Measurements from ENCODE around the gene C1orf146. TPM values are rescaled to one million over a fixed set of nuclear protein-coding genes. Genes with fewer than 3 reads are reported as not detected.

C1orf146 gene
- total RNA-seq, 4 donors from 2014 or later, result not detected

DNA sequence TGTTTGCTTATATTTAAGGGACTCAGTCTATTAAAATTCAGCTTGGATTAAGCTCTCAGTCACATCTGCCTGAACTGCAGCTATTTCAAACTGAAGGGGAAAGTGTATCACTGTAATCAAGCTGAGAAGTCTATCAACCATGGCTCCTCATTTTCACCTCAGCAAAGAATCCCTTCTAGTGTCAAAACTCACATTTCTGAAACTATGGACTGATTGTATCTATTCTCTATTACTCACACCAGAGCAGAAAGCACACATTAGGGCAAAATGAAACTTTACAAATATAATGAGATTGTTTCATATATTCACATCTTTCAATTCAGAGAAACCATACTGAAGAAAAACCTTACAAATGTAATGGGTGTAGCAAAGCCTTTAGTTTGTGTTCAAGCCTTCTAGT, 14.6 kb upstream of the C1orf146 start:
- ATAC-seq, result no peak
- TF ChIP-seq EP300 (IDR thresholded peaks at IDR 0.05) (no peak), POLR2A (IDR thresholded peaks at IDR 0.05) (no peak), POLR2AphosphoS5 (IDR thresholded peaks at IDR 0.05) (no peak)
- TF ChIP-seq, protein P1, sequence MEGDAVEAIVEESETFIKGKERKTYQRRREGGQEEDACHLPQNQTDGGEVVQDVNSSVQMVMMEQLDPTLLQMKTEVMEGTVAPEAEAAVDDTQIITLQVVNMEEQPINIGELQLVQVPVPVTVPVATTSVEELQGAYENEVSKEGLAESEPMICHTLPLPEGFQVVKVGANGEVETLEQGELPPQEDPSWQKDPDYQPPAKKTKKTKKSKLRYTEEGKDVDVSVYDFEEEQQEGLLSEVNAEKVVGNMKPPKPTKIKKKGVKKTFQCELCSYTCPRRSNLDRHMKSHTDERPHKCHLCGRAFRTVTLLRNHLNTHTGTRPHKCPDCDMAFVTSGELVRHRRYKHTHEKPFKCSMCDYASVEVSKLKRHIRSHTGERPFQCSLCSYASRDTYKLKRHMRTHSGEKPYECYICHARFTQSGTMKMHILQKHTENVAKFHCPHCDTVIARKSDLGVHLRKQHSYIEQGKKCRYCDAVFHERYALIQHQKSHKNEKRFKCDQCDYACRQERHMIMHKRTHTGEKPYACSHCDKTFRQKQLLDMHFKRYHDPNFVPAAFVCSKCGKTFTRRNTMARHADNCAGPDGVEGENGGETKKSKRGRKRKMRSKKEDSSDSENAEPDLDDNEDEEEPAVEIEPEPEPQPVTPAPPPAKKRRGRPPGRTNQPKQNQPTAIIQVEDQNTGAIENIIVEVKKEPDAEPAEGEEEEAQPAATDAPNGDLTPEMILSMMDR (IDR thresholded peaks at IDR 0.05), result no peak
- Histone ChIP-seq H3K27me3 (no peaks in the 10 kb centered on the region), H3K4me1 (no peaks in the 10 kb centered on the region), H3K27ac (no peak overlapping the region), H3K4me3 (no peak overlapping the region), H3K36me3 (no peaks in the 10 kb centered on the region), H3K9me3 (peaks cover 0 to 11% (median 0%) of the 10 kb centered on the region in 3 donors)

DNA sequence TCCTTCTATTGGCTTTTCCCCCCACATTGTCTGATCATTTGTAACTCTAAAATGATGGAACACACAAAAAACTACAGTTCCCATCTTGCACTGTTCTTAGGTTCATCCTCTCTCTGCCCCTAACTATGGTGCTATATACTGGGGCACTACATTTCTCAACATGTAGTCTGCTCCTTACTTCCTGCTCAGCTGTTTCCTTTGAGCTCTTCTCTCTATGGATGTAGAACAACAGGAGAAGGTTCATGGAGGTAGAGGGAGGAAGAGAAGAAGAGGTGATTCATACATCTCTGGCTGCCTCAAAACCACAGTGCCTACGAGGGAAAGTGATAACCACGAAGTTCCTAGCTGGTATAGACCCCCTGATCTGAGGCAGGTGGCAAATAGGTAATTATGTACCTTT, 7.0 kb upstream of the C1orf146 start:
- TF ChIP-seq EP300 (IDR thresholded peaks at IDR 0.05) (no peak), POLR2A (IDR thresholded peaks at IDR 0.05) (no peak), POLR2AphosphoS5 (IDR thresholded peaks at IDR 0.05) (no peak)
- TF ChIP-seq, protein P1 (IDR thresholded peaks at IDR 0.05), result no peak
- WGBS, 2 donors (ENCODE audit: low coverage in 1 of 2), result 70 to 83% methylated on average over 1 to 2 of the region's 2 CpGs
- H3K36me3 ChIP-seq, result no peaks in the 10 kb centered on the region
- no peak overlapping the region for H3K4me3 ChIP-seq
- no peaks in the 10 kb centered on the region for H3K27me3 ChIP-seq
- H3K4me1 ChIP-seq, result no peaks in the 10 kb centered on the region
- peaks cover 0 to 11% (median 0%) of the 10 kb centered on the region in 3 donors for H3K9me3 ChIP-seq
- no peak overlapping the region for H3K27ac ChIP-seq
- no peak for ATAC-seq

DNA sequence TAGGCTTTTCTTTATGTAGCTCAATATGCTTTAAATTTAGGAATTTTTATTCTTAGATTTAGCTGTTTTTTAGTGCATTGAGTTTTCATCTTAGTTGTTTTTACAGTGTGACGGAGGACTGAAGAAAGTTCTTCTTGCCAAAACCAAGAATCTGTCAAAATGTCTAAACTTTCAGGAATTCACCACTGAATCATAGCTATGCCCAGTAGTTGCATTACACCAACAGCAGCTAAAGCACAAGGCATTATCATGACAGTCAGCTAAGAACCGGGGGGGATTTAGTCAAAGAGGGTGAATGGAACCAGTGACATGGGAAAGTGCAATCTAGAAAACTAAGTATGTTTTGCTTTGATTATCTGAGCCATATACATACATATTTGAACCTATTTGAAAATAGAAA, 6.5 kb upstream of the C1orf146 start:
- no peak overlapping the region for H3K4me3 ChIP-seq
- H3K9me3 ChIP-seq, result peaks cover 0 to 9% (median 0%) of the 10 kb centered on the region in 3 donors
- H3K27me3 ChIP-seq, result no peaks in the 10 kb centered on the region
- ATAC-seq, result no peak
- 71 to 76% methylated on average over 1 to 2 of the region's 2 CpGs for WGBS, 2 donors (ENCODE audit: low coverage in 1 of 2)
- H3K27ac ChIP-seq, result no peak overlapping the region
- TF ChIP-seq POLR2AphosphoS5 (IDR thresholded peaks at IDR 0.05) (no peak), POLR2A (IDR thresholded peaks at IDR 0.05) (no peak), EP300 (IDR thresholded peaks at IDR 0.05) (no peak)
- TF ChIP-seq, protein P1 (IDR thresholded peaks at IDR 0.05), result no peak
- no peaks in the 10 kb centered on the region for H3K36me3 ChIP-seq
- no peaks in the 10 kb centered on the region for H3K4me1 ChIP-seq

DNA sequence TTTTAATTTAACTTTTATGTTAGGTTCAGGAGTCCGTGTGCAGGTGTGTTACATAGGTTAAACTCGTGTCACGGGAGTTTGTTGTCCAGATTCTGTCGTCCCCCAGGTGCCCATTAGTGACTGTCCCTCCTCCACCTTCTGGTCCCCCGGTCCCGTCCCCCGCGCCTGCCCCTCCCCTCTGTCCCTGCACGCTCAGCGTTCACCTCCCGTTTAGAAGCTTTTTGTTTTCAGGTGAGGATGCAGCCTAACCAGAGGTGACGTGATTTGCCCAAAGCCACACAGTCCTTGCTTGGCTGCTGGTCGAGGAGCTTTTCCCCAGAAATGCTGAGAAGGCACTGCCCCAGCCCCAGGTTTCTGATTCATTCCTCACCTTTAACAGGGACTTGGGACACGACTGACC, 844 bp downstream of the C1orf146 start:
- Histone ChIP-seq H3K36me3 (no peaks in the 10 kb centered on the region), H3K9me3 (no peaks in the 10 kb centered on the region), H3K27ac (no peak overlapping the region), H3K27me3 (no peaks in the 10 kb centered on the region), H3K4me3 (no peak overlapping the region), H3K4me1 (no peaks in the 10 kb centered on the region)
- TF ChIP-seq EP300 (IDR thresholded peaks at IDR 0.05), result no peak
- no peak for TF ChIP-seq POLR2A (IDR thresholded peaks at IDR 0.05)
- TF ChIP-seq, protein P1 (IDR thresholded peaks at IDR 0.05), result no peak
- TF ChIP-seq POLR2AphosphoS5 (IDR thresholded peaks at IDR 0.05), result no peak
- no peak for ATAC-seq
- WGBS, 2 donors (ENCODE audit: low coverage in 1 of 2), result 74 to 85% methylated on average over 9 of the region's 14 CpGs

DNA sequence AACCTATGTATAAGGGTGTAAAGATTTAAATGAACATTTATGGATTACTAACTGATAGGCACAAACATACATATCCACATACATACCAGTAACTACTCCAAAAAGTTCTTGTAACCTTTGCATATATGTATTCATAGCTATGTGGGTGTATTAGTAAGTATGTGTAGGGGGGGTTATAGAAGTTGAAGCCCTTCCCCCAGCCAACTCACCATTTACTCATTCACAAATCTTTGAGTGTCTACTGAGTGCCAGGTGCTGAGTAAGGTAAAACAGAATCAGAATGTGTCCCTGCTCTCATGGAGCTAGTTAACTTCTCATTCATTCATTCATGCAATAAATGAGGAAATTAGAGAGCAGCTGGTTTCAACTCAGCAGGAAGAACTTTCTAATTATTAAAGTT, 1.3 kb downstream of the C1orf146 start:
- no peak overlapping the region for H3K4me3 ChIP-seq
- H3K27me3 ChIP-seq, result no peaks in the 10 kb centered on the region
- no peaks in the 10 kb centered on the region for H3K9me3 ChIP-seq
- H3K4me1 ChIP-seq, result no peaks in the 10 kb centered on the region
- TF ChIP-seq, protein P1 (IDR thresholded peaks at IDR 0.05), result no peak
- no peak for TF ChIP-seq POLR2AphosphoS5 (IDR thresholded peaks at IDR 0.05)
- TF ChIP-seq POLR2A (IDR thresholded peaks at IDR 0.05), result no peak
- TF ChIP-seq EP300 (IDR thresholded peaks at IDR 0.05), result no peak
- no peak for ATAC-seq
- no peak overlapping the region for H3K27ac ChIP-seq
- no peaks in the 10 kb centered on the region for H3K36me3 ChIP-seq

All from gastroesophageal sphincter (tissue), 4 donors.